A673 (cell line): ENCODE data around the gene TTC24. TPM values are rescaled to one million over a fixed set of nuclear protein-coding genes. Genes with fewer than 3 reads are reported as not detected.
"Not testable (repeated sequence)": the region's sequence is repeated elsewhere in the genome, so short reads cannot be mapped to it uniquely, and the experiment has no call there.

ENCODE experiments used
- BruUV-seq: library from RNA; stranded (reverse); fragments of 400-500 nt; replicated peaks from 2 replicates; lab custom pipeline; 2021; lab: Mats Ljungman, UMichigan
- CTCF ChIA-PET: fragments of 300-600 bp; sonication (Branson Sonifier 250); formaldehyde crosslinking; loops from one replicate; lab custom pipeline; 2022; ENCODE audit warnings: antibody characterized with exemption; lab: Charles Lee
- POLR2A ChIA-PET: fragments of 300-600 bp; sonication (Branson Sonifier 250); formaldehyde crosslinking; loops from one replicate; lab custom pipeline; 2022; ENCODE audit warnings: antibody characterized with exemption; ENCODE audit not compliant: low non-redundant PET; lab: Charles Lee
- DNase-seq: peaks from one replicate; pipeline ENCODE4 v3.0.0-alpha.2; 2015; ENCODE audit warnings: low spot score
- H3K27ac ChIP-seq: fragments of 200-600 bp; sonication (generic); 2 replicates; pipeline ENCODE4 v1.5.1; 2016; ENCODE audit warnings: mixed run types, low read depth, mild to moderate bottlenecking, mixed read lengths, antibody characterized with exemption, low read length; ENCODE audit not compliant: poor library complexity, severe bottlenecking
- H3K27me3 ChIP-seq: fragments of 200-600 bp; sonication (generic); replicated peaks from 2 replicates; pipeline ENCODE4 v1.6.1; 2017; ENCODE audit warnings: mixed run types, low read depth, mild to moderate bottlenecking, mixed read lengths, antibody characterized with exemption, low read length; ENCODE audit not compliant: insufficient read depth, poor library complexity
- H3K36me3 ChIP-seq: fragments of 200-600 bp; sonication (generic); 2 replicates; pipeline ENCODE4 v1.6.1; 2016; ENCODE audit warnings: mixed run types, mild to moderate bottlenecking, mixed read lengths, antibody characterized with exemption, low read length; ENCODE audit not compliant: insufficient read depth, poor library complexity, severe bottlenecking
- H3K4me1 ChIP-seq: fragments of 200-600 bp; sonication (generic); 2 replicates; pipeline ENCODE4 v1.6.1; 2017; ENCODE audit warnings: mixed run types, mild to moderate bottlenecking, mixed read lengths, antibody characterized with exemption, low read length; ENCODE audit not compliant: insufficient read depth, poor library complexity, severe bottlenecking
- H3K4me3 ChIP-seq: fragments of 200-600 bp; sonication (generic); 2 replicates; pipeline ENCODE4 v1.5.1; 2016; ENCODE audit warnings: low read depth, mixed run types, mild to moderate bottlenecking, mixed read lengths, low read length; ENCODE audit not compliant: poor library complexity, severe bottlenecking
- H3K9me3 ChIP-seq: fragments of 200-600 bp; sonication (generic); 2 replicates; pipeline ENCODE4 v1.6.1; 2016; ENCODE audit warnings: mixed run types, low read depth, mild to moderate bottlenecking, mixed read lengths, antibody characterized with exemption, low read length; ENCODE audit not compliant: poor library complexity, severe bottlenecking
- EZH2 ChIP-seq: fragments of 200-600 bp; sonication (generic); IDR thresholded peaks from 2 replicates; pipeline ENCODE4 v1.6.1; 2017; ENCODE audit warnings: borderline replicate concordance, low read depth, mild to moderate bottlenecking, mixed read lengths, antibody characterized with exemption, low read length; ENCODE audit not compliant: poor library complexity, severe bottlenecking
- intact Hi-C: fragments of 100-400 bp; cut with micrococcal nuclease; formaldehyde crosslinking; loops from one replicate; pipeline ENCODE4 v1.10.0; 2022; ENCODE audit not compliant: unreplicated experiment
- total RNA-seq: library from RNA; stranded (reverse); gene quantifications from 2 replicates; pipeline ENCODE4 v1.2.3, GENCODE V29; 2021
- TF ChIP-seq, protein P1 (sequence below): fragments of 300-800, 200-600 bp; sonication (generic); conservative IDR thresholded peaks from 2 replicates; pipeline ENCODE4 v1.5.1; 2017; ENCODE audit warnings: low read depth, mild to moderate bottlenecking, antibody characterized with exemption, low read length, moderate library complexity, mixed read lengths

Gene TTC24
- total RNA-seq, 1 experiment from 2014 or later = not detected

DNA sequence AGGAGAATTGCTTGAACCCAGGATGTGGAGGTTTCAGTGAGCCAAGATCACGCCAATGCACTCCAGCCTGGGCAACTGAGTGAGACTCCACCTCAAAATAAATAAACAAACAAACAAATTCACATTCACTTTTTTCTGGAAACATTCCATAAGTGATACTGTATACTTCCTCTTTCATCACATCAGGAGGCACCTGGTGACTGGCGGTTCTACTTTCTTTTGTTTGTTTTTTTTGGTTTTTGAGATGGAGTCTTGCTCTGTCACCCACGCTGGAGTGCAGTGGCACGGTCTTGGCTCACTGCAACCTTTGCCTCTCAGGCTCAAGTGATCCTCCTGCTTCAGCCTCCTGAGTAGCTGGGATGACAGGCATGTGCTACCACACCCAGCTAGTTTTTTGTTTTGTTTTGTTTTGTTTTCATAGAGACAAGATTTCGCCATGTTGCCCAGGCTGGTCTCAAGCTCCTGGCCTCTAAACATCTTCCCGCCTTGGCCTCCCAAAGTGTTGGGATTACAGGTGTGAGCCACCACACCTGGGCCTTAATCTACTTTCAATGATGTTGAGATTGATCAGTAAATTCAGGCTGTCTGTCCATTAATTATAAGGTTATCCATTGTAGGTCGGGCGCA is 50.4 kb downstream of the TTC24 start:
- Histone ChIP-seq H3K4me1 (peaks cover 10% of the 10 kb centered on the region), H3K27ac (no peak overlapping the region), H3K9me3 (no peaks in the 10 kb centered on the region), H3K4me3 (no peak overlapping the region), H3K36me3 (no peaks in the 10 kb centered on the region), H3K27me3 (peaks cover 37% of the 10 kb centered on the region)
- ChIA-PET CTCF (no interaction called here), POLR2A (no interaction called here)
- no peak for DNase-seq
- no TSS peak for BruUV-seq
- intact Hi-C loops = no loop called here
- TF ChIP-seq EZH2 = no peak
- TF ChIP-seq, protein P1, sequence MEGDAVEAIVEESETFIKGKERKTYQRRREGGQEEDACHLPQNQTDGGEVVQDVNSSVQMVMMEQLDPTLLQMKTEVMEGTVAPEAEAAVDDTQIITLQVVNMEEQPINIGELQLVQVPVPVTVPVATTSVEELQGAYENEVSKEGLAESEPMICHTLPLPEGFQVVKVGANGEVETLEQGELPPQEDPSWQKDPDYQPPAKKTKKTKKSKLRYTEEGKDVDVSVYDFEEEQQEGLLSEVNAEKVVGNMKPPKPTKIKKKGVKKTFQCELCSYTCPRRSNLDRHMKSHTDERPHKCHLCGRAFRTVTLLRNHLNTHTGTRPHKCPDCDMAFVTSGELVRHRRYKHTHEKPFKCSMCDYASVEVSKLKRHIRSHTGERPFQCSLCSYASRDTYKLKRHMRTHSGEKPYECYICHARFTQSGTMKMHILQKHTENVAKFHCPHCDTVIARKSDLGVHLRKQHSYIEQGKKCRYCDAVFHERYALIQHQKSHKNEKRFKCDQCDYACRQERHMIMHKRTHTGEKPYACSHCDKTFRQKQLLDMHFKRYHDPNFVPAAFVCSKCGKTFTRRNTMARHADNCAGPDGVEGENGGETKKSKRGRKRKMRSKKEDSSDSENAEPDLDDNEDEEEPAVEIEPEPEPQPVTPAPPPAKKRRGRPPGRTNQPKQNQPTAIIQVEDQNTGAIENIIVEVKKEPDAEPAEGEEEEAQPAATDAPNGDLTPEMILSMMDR = no peak

DNA sequence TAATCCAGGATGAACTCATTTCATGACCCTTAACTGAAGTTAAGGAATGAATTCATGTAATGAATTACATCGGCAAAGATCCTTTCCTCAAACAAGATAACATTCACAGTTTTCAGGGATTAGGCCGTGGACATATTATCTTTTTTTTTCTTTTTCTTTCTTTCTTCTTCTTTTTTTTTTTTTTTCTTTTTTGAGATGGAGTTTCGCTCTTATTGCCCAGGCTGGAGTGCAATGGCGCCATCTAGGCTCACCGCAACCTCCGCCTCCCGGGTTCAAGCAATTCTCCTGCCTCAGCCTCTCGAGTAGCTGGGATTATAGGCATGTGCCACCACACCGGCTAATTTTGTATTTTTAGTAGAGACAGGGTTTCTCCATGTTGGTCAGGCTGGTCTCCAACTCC is 51.6 kb downstream of the TTC24 start:
- H3K4me3 ChIP-seq, POLR2A ChIA-PET, intact Hi-C loops, DNase-seq, H3K9me3 ChIP-seq, H3K27ac ChIP-seq, H3K4me1 ChIP-seq, H3K36me3 ChIP-seq, BruUV-seq: not testable (repeated sequence)
- H3K27me3 ChIP-seq = peaks cover 33% of the 10 kb centered on the region
- TF ChIP-seq, protein P1 = peak; percentile 31
- CTCF ChIA-PET = interaction anchor here (0.7 kb wide), 1 partner anchor 28 kb away, joined by 5 read pairs; no protein-coding TSS in a partner anchor

DNA sequence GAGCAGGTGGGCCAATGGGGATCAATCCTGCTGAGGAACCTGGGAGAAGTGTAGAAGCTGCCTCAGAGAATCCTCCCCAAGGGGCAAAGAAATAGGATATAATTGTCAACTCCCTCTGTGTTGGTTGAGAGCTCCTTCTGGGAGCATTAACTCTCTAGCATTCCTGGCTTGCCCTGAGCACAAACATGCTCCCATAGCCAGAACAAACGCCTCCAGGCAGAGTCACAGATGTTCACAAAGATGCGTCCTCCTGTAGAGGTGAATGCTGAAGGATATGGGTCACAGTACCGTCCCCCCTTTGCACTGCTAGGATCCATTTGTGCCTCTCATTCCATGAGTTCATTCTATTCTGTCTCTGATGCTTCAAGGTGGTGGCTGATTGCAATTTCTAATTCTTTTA is 52.8 kb downstream of the TTC24 start:
- Histone ChIP-seq H3K27ac (no peak overlapping the region), H3K36me3 (no peaks in the 10 kb centered on the region), H3K4me3 (no peak overlapping the region), H3K9me3 (no peaks in the 10 kb centered on the region), H3K4me1 (no peaks in the 10 kb centered on the region), H3K27me3 (peaks cover 33% of the 10 kb centered on the region)
- no peak for TF ChIP-seq EZH2
- BruUV-seq = no TSS peak
- intact Hi-C loops = no loop called here
- ChIA-PET POLR2A (no interaction called here), CTCF (no interaction called here)
- DNase-seq = no peak

Other genes with a start within 250 kb of the TTC24 start
- gene CCT3, start 241.4 kb upstream of the TTC24 start, total RNA-seq = 619 and 678 TPM in 2 replicates
- 1.0 TPM in 1 of 2 replicates, not detected in the other for gene TSACC, start 241.2 kb upstream of the TTC24 start, total RNA-seq
- gene RHBG, start 210.5 kb upstream of the TTC24 start, total RNA-seq = not detected in 2 replicates
- gene MEF2D, start 78.9 kb upstream of the TTC24 start, total RNA-seq = 18.3 and 21.8 TPM in 2 replicates
- 35.3 and 37.5 TPM in 2 replicates for gene IQGAP3, start 7.2 kb upstream of the TTC24 start, total RNA-seq
- gene NAXE, start 12.1 kb downstream of the TTC24 start, total RNA-seq = 125 and 138 TPM in 2 replicates
- gene GPATCH4, start 21.8 kb downstream of the TTC24 start, total RNA-seq = 66.8 and 84.2 TPM in 2 replicates
- not detected in 2 replicates for gene HAPLN2, start 39.7 kb downstream of the TTC24 start, total RNA-seq
- not detected in 2 replicates for gene BCAN, start 62.4 kb downstream of the TTC24 start, total RNA-seq
- gene NES, start 97.7 kb downstream of the TTC24 start, total RNA-seq = 8.7 and 12.3 TPM in 2 replicates
- gene CRABP2, start 125.9 kb downstream of the TTC24 start, total RNA-seq = 1.1 and 4.0 TPM in 2 replicates
- 20.2 TPM in 2 replicates for gene METTL25B, start 148.7 kb downstream of the TTC24 start, total RNA-seq
- gene ISG20L2, start 149.0 kb downstream of the TTC24 start, total RNA-seq = 45.7 and 46.5 TPM in 2 replicates
- 85.7 and 92.9 TPM in 2 replicates for gene MRPL24, start 161.4 kb downstream of the TTC24 start, total RNA-seq
- gene HDGF, start 172.0 kb downstream of the TTC24 start, total RNA-seq = 477 and 536 TPM in 2 replicates
- 121 and 125 TPM in 2 replicates for gene PRCC, start 187.8 kb downstream of the TTC24 start, total RNA-seq
- gene SH2D2A, start 237.1 kb downstream of the TTC24 start, total RNA-seq = 3.5 and 6.0 TPM in 2 replicates